ENCODE measurements around the gene FOXK1. TPM values are rescaled to one million over a fixed set of nuclear protein-coding genes. Genes with fewer than 3 reads are reported as not detected.
A peak's percentile ranks its signal among the peaks of the same experiment; 100 is the strongest.

The FOXK1 gene
- total and polyA plus RNA-seq, 2 of the 13 experiments (the other 11 are each of a cell fraction or from before 2014, with no cell fraction given): 4.6 to 8.8 TPM

DNA sequence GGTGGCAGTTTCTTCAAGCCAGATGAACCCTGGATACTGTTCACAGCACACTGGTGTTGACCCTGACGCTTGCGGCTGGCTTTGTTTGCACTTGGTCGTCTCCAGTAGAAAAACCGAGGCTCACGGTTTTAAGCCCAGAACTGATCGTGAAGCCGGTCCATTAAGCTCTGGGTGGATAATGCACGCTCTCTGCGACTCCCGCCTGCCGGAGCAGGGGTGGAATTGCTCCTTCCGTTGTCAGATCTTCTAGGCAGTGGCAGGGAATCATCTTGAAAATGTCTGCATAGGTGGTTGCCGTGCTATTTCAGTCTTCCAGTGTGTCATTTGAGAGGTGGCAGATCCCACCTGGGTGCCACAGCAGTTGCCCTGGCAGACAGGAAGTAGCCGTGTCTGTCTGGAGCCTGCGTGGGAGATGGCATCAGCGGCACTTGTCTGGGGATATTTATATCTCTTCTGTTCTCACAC, 57.5 kb downstream of the FOXK1 start (continued):
- no peak for TF ChIP-seq ZBTB46 (CRISPR knock-in tag; IDR thresholded peaks at IDR 0.05; ENCODE audit: borderline replicate concordance)
- TF ChIP-seq ZZZ3 (CRISPR knock-in tag; IDR thresholded peaks at IDR 0.05; ENCODE audit: borderline replicate concordance): no peak
- no peak for TF ChIP-seq ZNF766 (CRISPR knock-in tag; IDR thresholded peaks at IDR 0.05; ENCODE audit: borderline replicate concordance)
- TF ChIP-seq ZNF577 (CRISPR knock-in tag; IDR thresholded peaks at IDR 0.05; ENCODE audit: borderline replicate concordance, low read depth): no peak
- no peak for TF ChIP-seq CCAR2 (optimal IDR thresholded peaks at IDR 0.05; ENCODE audit: low read depth, low read length)
- no peak for TF ChIP-seq ZNF740 (CRISPR knock-in tag; IDR thresholded peaks at IDR 0.05)
- TF ChIP-seq, protein P1, sequence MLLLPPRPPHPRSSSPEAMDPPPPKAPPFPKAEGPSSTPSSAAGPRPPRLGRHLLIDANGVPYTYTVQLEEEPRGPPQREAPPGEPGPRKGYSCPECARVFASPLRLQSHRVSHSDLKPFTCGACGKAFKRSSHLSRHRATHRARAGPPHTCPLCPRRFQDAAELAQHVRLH (CRISPR knock-in tag; IDR thresholded peaks at IDR 0.05; ENCODE audit: borderline replicate concordance, low read depth): peak; percentile 56; the same call in 1 of the 2 replicates
- TF ChIP-seq XRCC5 (optimal IDR thresholded peaks at IDR 0.05; ENCODE audit: low read length): no peak
- TF ChIP-seq, protein P2, sequence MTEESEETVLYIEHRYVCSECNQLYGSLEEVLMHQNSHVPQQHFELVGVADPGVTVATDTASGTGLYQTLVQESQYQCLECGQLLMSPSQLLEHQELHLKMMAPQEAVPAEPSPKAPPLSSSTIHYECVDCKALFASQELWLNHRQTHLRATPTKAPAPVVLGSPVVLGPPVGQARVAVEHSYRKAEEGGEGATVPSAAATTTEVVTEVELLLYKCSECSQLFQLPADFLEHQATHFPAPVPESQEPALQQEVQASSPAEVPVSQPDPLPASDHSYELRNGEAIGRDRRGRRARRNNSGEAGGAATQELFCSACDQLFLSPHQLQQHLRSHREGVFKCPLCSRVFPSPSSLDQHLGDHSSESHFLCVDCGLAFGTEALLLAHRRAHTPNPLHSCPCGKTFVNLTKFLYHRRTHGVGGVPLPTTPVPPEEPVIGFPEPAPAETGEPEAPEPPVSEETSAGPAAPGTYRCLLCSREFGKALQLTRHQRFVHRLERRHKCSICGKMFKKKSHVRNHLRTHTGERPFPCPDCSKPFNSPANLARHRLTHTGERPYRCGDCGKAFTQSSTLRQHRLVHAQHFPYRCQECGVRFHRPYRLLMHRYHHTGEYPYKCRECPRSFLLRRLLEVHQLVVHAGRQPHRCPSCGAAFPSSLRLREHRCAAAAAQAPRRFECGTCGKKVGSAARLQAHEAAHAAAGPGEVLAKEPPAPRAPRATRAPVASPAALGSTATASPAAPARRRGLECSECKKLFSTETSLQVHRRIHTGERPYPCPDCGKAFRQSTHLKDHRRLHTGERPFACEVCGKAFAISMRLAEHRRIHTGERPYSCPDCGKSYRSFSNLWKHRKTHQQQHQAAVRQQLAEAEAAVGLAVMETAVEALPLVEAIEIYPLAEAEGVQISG (CRISPR knock-in tag; IDR thresholded peaks at IDR 0.05): no peak
- peak; percentile 45; the same call in 1 of the 3 replicates for TF ChIP-seq MXI1 (IDR thresholded peaks at IDR 0.05; ENCODE audit: borderline replicate concordance, low read depth, low read length)
- TF ChIP-seq, protein P3, sequence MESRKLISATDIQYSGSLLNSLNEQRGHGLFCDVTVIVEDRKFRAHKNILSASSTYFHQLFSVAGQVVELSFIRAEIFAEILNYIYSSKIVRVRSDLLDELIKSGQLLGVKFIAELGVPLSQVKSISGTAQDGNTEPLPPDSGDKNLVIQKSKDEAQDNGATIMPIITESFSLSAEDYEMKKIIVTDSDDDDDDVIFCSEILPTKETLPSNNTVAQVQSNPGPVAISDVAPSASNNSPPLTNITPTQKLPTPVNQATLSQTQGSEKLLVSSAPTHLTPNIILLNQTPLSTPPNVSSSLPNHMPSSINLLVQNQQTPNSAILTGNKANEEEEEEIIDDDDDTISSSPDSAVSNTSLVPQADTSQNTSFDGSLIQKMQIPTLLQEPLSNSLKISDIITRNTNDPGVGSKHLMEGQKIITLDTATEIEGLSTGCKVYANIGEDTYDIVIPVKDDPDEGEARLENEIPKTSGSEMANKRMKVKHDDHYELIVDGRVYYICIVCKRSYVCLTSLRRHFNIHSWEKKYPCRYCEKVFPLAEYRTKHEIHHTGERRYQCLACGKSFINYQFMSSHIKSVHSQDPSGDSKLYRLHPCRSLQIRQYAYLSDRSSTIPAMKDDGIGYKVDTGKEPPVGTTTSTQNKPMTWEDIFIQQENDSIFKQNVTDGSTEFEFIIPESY (CRISPR knock-in tag; IDR thresholded peaks at IDR 0.05): no peak
- TF ChIP-seq SRSF4 (IDR thresholded peaks at IDR 0.05; ENCODE audit: low read depth, low read length, poor library complexity, severe bottlenecking): no peak
- TF ChIP-seq MYPOP (CRISPR knock-in tag; IDR thresholded peaks at IDR 0.05): 0 out of 2 replicates have a peak, but pooled peaks have one; percentile 17
- no peak for TF ChIP-seq MLLT10 (CRISPR knock-in tag; IDR thresholded peaks at IDR 0.05)
- TF ChIP-seq ZNF713 (CRISPR knock-in tag; IDR thresholded peaks at IDR 0.05): no peak
- TF ChIP-seq ZC3H13 (CRISPR knock-in tag; IDR thresholded peaks at IDR 0.05): no peak
- TF ChIP-seq ZSCAN31 (CRISPR knock-in tag; IDR thresholded peaks at IDR 0.05; ENCODE audit: low read depth): no peak
- no peak for TF ChIP-seq ZNF549 (CRISPR knock-in tag; IDR thresholded peaks at IDR 0.05)
- TF ChIP-seq ZSCAN12 (CRISPR knock-in tag; IDR thresholded peaks at IDR 0.05): no peak
- TF ChIP-seq ZNF138 (CRISPR knock-in tag; IDR thresholded peaks at IDR 0.05; ENCODE audit: low read depth): no peak
- no peak for TF ChIP-seq CAMTA2 (CRISPR knock-in tag; IDR thresholded peaks at IDR 0.05; ENCODE audit: borderline replicate concordance)
- TF ChIP-seq MTA1 (CRISPR knock-in tag; IDR thresholded peaks at IDR 0.05; ENCODE audit: borderline replicate concordance): peak; percentile 61; the same call in 1 of the 2 replicates

Data from HepG2 (cell line).